NCI-H345 treated with DMSO at 0.1 percent for 48 hours (cell line): ENCODE measurements around the gene PHLDB1.
A peak's percentile ranks its signal among the peaks of the same experiment; 100 is the strongest.
"Not testable (repeated sequence)": the region's sequence is repeated elsewhere in the genome, so short reads cannot be mapped to it uniquely, and the experiment has no call there.

ENCODE experiments used
- DNase-seq: peaks from one replicate; lab custom pipeline; 2025; ENCODE audit not compliant: unreplicated experiment; lab: John Stamatoyannopoulos, UW

Gene PHLDB1

DNA sequence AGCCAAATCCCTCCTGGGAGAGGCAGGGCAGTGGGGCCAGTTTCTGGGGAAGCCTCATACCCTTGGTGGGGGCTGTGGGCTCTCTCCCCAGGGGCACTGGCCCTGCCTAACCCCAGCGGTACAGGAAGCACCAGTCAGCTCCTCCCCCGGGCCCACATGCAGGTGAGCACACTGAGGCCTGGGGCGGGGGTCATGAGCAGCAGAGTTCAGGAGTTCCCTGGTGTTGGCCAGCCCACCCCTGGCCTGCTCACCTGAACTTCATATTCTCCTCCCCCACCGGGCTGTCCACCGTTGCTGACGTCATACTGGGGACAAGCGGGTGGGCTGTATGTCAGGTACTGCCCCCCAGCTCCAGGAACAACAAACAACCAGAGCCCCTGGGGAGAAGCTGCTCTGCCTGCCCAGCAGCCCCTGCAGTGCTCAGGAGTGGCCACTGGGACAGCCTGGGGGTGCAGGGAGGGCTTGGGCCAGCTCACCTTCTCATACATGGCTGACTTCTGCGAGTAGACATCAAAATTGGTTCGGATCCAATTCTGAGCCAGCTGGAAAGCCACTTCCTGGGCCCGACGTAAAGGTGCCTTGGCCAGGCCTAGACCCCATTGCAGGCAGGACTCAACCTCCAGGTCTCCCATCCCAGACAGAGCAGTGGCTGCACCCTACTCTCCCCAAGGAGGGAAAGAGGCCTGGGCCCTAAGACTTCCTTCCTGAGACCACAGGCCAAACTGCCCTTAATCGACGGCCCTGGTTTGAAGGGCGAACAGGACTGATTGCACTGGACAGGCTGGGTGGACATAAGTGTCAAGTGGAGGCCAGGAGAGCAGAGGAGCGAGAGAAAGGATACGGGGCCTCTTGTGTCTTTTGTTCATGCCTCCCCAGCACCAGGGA is 51.3 kb downstream of the PHLDB1 start:
- DNase-seq = no peak

- peak; percentile 77 for DNase-seq
Observed at GRCh38 chr11:118659314-118659952, 52.0 kb downstream of the PHLDB1 start.

DNA sequence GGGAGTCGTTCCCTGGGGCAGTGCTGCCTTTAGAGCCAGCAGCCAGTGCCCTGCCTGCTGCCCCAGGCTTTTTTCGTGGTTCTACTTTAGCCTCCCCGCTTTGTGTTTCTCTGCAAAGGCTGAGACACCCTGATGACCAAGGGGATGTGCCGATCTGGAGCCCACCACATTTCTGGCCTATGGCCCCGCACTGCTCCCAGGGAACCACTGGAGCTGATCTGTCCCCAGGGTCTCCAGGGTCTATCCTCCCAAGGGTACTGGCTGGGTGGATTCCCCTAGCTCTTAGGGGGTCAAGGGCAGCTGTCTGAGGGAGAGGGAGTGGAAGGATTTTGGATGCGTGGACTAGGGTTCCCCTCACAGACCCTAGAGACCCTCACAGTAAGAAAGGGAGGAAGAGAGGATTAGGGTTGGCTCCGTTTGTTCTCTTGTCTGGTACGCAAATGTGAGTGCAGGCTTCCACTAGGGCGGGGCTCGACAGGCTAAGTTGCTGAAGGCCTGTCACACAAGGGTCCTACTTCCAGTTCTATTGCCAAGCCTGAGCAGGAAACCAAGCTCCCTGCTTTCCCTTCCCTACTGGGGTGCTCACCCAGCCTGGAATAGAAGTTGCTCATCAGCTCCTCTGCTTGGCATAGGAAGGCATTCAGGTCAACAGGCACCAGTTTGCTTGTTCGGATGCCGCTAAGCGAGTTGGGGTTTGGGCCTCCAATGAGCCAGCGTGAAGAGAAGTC is 52.7 kb downstream of the PHLDB1 start:
- no peak for DNase-seq

GRCh38 chr11:118660681-118661424 is 53.4 kb downstream of the PHLDB1 start:
- DNase-seq = no peak

DNA sequence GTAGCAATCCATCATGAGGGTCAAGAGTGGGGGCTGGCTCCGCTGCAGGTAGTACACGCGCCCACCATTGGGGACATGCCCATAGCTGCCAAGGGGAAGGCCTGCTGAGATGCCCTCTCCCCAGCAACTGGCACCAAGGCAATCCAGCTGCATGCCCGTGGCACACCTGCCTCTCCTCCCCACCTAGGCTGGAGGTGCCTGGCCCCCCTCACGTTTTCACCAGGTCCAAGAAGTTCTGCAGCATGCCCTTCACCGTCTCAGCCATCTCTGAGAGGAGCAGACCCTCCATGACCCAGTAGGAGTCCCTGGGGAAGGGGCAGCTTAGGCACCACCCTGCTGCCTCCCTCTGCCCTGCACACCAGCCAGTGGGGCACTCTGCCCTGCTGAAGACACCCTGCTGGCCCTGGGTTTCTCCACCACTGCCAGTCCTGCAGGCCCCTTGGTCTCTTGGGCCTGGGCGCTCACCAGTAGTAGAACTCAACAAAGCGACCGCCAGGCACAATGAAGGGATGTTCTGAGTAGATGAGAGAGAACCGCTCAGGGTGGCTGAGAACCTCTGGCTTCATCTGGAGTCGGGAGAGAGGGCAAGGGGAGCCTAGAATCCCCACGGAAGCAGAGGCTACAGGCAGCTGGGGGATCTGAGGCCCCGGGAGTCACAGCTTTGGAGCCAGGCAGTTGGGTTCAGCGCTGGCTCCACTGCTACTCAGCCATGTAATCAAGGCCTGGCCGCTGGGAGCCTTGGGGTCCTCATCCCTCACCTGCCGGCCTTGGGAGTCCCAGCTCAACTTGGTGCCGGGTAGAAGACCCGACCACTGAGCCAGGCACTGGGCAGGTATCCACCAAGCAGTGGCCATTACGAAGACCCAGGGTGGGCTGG is 54.2 kb downstream of the PHLDB1 start:
- no peak for DNase-seq

- no peak for DNase-seq
Observed at GRCh38 chr11:118662401-118663271, 55.2 kb downstream of the PHLDB1 start.

GRCh38 chr11:118663381-118663780 is 56.0 kb downstream of the PHLDB1 start:
- DNase-seq = no peak

DNA sequence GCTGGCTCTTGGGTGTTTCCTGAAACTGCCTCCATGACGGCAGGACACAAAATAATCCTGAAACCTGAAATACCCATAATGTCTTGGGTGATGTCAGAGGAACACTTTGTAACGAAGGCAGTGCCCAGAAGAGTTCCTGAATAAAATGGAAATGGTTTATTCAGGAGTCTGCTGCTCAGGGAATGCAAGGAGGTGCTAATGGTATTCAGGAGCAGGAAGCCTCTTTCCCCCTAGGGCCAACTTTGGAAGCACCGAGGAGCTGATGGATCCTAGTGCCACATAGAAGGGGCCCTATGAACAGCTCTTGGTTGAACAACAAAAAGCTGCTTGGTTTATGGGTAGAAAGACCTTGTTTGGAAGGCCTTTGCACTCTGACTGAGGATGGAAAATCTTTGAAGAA is 56.5 kb downstream of the PHLDB1 start:
- DNase-seq = no peak

- DNase-seq = no peak
Observed at GRCh38 chr11:118666371-118666770, 59.0 kb downstream of the PHLDB1 start.

DNA sequence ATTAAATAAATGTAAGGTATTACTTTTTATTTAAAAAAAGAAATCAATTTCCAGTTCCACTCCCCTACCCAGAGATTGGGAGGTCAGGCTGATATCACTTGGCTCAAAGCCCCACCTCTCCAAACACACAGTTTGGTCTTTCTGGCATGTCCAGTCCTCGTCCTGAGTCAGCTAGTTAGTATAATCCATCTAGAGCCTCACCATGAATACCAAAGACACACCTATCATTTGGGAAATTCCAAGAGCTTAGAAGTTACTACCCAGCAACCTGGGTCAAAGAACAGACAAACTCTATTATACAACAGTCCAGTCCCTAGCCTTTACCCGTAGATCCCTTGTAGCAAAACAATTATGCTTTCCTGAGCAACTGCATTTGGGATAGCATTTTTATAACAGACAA is 62.6 kb downstream of the PHLDB1 start:
- no peak for DNase-seq

DNA sequence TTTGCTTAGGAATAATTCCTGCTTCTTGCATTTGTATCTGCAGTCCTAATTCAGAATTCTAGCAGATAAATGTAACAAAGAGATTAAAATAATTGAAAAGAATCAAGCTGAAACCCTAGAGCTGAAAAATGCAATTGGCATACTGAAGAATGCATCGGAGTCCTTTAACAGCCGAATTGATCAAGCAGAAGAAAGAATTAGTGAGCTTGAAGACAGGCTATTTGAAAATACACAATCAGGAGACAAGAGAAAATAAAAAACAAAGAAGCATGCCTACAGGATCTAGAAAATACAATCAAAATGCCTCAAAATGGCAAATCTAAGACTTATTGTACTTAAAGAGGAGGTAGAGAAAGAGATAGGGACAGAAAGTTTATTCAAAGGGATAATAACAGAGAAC is 63.8 kb downstream of the PHLDB1 start:
- no peak for DNase-seq

DNA sequence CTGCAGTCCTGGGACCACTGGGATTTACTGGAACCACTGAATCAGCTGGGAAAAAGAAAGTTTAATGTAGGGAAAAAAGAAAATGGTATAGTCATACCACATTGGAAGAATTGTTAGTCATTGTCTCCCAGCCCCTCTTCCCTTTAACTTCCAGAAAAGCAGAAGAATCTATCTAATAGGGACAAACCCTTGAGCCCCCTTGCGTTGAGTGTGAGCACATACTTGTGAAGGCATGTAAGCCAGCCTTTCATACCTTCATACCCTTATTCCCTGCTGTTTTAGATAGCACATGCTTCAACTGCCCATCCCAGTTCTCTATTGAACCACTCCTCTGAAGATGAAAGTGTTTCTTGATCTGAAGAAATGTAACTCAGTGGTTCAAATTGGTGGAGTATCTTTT is 65.4 kb downstream of the PHLDB1 start:
- DNase-seq = no peak

- DNase-seq = no peak
Observed at GRCh38 chr11:118673361-118674081, 66.1 kb downstream of the PHLDB1 start.

DNA sequence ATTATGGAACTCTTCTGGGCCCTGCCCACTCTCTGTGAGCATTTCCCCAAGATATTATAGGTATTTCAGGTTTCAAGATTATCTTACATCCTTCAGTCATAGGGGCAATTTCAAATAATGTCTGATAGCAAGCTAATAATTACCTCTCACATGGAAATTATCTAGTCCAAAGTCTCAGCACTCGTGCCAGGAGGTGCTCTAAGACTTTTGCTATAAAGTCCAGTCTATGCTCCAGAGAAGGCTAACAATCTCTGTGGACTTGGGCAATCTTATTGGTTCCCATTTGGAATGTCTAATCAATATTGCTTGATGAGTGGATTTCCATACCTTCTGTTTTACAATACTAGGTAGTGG is 66.6 kb downstream of the PHLDB1 start:
- no peak for DNase-seq

DNA sequence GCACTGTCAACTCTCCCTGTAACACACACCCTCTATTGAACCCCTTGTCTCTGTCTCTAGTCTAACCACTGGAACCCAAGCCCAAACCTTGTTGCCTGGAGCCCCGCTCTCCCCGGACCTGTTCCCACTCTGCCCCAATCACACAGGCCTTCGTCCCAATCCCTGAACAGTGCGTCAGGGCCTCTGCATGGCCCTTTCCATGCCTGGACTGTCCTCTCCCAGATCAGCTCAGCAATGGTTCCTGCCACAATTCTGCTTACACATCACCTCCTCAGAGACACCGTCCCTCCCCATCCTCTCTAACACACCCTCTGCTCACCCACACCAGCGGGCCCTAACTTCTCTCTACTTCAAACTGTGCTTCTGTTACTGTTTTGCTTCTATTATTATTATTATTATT is 70.6 kb downstream of the PHLDB1 start:
- no peak for DNase-seq

DNA sequence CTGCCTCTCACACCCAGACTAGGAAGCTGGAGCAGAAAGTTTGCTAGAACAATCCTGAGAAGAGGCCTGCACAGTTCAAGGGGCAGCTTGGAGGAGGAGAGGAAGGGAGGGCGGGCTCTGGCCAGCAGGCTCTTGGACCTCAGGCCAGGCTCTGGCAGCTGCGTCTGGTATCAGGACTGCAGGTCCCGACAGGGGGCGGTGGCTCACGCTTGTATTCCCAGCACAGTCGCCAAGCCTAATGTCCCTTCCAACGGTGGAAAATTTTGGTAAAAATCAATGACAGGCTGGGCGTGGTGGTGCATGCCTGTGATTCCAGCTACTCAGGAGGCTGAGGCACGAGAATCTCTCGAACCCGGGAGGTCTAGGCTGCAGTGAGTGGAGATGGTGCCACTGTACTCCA is 71.5 kb downstream of the PHLDB1 start:
- DNase-seq = not testable (repeated sequence)

DNA sequence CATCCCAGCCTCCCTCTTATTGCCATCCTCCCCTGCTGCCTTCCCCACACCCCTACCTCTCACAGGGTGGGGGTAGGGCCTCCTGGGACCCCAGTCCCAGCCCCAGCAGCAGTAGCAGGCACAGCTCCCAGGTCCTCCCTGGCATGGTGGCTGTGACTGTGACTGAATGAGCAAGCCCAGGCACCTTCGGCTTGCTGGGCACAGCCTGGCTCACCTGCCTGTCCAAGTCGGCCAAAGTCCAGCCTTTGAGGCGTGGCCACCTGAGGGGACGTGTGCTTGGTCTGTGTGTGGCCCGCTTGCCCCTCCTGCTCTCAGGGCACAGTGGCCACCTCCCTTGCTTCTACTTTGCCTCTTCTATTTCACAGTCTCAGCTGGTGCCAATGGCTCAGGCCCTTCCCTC is 72.1 kb downstream of the PHLDB1 start, which contains the start of gene TREH:
TSS of gene TREH (minus strand) at position 168 of the 400 bp plus-strand sequence. CDS start at position 145, 23 bp downstream.
- DNase-seq = no peak

DNA sequence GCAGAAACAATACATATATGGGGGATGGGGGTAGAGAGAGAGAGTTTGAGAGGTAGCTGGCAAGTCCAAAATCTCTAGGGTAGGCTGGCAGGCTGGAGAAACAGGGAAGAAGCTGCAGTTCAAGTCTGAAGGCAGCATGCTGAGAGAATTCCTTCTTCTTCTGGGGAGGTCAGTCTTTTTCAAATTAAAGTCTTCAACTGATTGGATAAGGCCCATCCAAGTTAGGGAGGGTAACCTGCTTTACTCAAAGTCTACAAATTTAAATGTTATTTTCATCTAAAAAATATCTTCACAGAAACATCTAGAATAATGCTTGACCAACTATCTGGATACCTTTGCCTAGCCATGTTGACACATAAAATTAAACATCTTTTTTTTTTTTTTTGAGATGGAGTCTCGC is 75.0 kb downstream of the PHLDB1 start:
- DNase-seq = no peak

DNA sequence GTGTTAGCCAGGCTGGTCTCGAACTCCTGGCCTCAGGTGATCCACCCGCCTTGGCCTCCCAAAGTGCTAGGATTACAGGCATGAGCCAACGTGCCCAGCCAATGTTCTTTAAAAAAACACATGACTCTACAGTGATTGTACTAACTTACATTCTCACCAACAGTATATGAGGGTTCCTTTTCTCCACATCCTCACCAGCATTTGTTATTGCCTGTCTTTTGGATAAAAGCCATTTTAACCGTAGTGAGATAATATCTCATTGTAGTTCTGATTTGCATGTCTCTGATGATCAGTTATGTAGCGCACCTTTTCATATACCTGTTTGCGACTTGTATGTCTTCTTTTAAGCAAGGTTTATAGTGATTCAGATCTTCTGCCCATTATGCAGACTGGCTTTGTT is 75.5 kb downstream of the PHLDB1 start:
- DNase-seq = not testable (repeated sequence)
